HepG2 (cell line): ENCODE results near the gene PDE4D.

Source experiments
- CREB1 ChIP-seq, 2 experiments: fragments of 450-650 bp in 1 of 2; IDR thresholded peaks; 2 replicates each; pipeline ENCODE4 v1.6.1; 2016 to 2017; ENCODE audit warnings: control low read depth in 1 of 2, mild to moderate bottlenecking in 1 of 2, missing compliant biosample characterization in 1 of 2, missing genetic modification characterization in 1 of 2
- DMAP1 ChIP-seq: IDR thresholded peaks from 2 replicates; pipeline ENCODE4 v1.6.1; 2016
- FOXK2 ChIP-seq: fragments of 450-650 bp; IDR thresholded peaks from 2 replicates; pipeline ENCODE4 v1.6.1; 2016
- MTA1 ChIP-seq: sonication (generic); formaldehyde crosslinking; IDR thresholded peaks from 2 replicates; pipeline ENCODE4 v1.4.0; 2020; ENCODE audit warnings: missing genetic modification reagents, mild to moderate bottlenecking, borderline replicate concordance
- PBX2 ChIP-seq: IDR thresholded peaks from 2 replicates; pipeline ENCODE4 v1.6.1; 2016; ENCODE audit warnings: control low read depth
- PREB ChIP-seq: sonication (generic); formaldehyde crosslinking; IDR thresholded peaks from 2 replicates; pipeline ENCODE4 v1.4.0; 2020; ENCODE audit warnings: missing genetic modification reagents
- SRSF4 ChIP-seq: fragments of 200-400 bp; formaldehyde crosslinking; IDR thresholded peaks from one replicate; pipeline ENCODE4 v1.6.1; 2018; ENCODE audit warnings: mild to moderate bottlenecking, low read depth, low read length, moderate library complexity; ENCODE audit not compliant: poor library complexity, severe bottlenecking
- ZNF160 ChIP-seq: sonication (generic); formaldehyde crosslinking; IDR thresholded peaks from 2 replicates; pipeline ENCODE4 v1.8.0; 2022; ENCODE audit warnings: mild to moderate bottlenecking, inconsistent platforms, missing genetic modification reagents
- ZNF335 ChIP-seq: sonication (generic); formaldehyde crosslinking; IDR thresholded peaks from 2 replicates; pipeline ENCODE4 v1.4.0; 2020; ENCODE audit warnings: missing genetic modification reagents
- ZNF713 ChIP-seq: sonication (generic); formaldehyde crosslinking; IDR thresholded peaks from 2 replicates; pipeline ENCODE4 v1.4.0; 2020; ENCODE audit warnings: mild to moderate bottlenecking, missing genetic modification reagents
- ZNF775 ChIP-seq: sonication (generic); formaldehyde crosslinking; IDR thresholded peaks from 2 replicates; pipeline ENCODE4 v1.4.0; 2020; ENCODE audit warnings: missing genetic modification reagents, mild to moderate bottlenecking, moderate library complexity, borderline replicate concordance
- TF ChIP-seq, protein P1 (sequence below): sonication (generic); formaldehyde crosslinking; IDR thresholded peaks from 2 replicates; pipeline ENCODE4 v1.5.0; 2020; ENCODE audit warnings: mild to moderate bottlenecking, missing genetic modification reagents, moderate library complexity
- TF ChIP-seq, protein P2 (sequence below): IDR thresholded peaks from 2 replicates; pipeline ENCODE4 v1.4.0; 2020; ENCODE audit warnings: mild to moderate bottlenecking, missing genetic modification reagents
- TF ChIP-seq, protein P3 (sequence below), 2 experiments: IDR thresholded peaks; 2 replicates each; pipeline ENCODE4 v1.6.1; 2011 to 2012; ENCODE audit warnings: low read length in 2 of 2, borderline replicate concordance in 1 of 2, low read depth in 1 of 2, mild to moderate bottlenecking in 1 of 2, moderate library complexity in 1 of 2

DNA sequence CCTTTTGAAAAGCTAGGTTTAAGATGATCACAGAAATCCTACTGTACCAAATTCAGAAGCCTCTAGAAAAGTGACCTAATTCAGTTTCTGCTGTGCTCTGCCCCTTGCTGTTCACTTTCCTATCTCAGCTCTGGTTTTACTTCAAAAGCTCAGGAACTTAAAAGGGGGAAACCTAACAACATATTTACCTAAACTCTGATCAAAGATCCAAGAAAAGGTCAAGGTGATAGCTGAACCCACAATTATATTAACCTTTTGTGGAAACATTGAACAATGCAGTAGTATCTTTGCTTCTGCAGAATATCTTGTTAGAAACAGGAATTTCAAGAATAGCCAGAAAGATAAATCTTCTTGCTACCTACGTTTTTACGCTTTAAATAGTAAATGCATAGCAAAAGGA, 568.5 kb downstream of the PDE4D start:
- TF ChIP-seq ZNF713 (CRISPR knock-in tag) (no peak), FOXK2 (no peak), ZNF160 (CRISPR knock-in tag) (no peak), PBX2 (CRISPR knock-in tag) (no peak), MTA1 (CRISPR knock-in tag) (no peak), ZNF335 (CRISPR knock-in tag) (no peak), CREB1 (IDR thresholded peaks at IDR 0.05) (no peak), CREB1 (CRISPR knock-in tag; IDR thresholded peaks at IDR 0.05) (no peak), ZNF775 (CRISPR knock-in tag) (no peak), PREB (CRISPR knock-in tag) (no peak), DMAP1 (CRISPR knock-in tag) (no peak), SRSF4 (no peak)
- TF ChIP-seq, protein P1, sequence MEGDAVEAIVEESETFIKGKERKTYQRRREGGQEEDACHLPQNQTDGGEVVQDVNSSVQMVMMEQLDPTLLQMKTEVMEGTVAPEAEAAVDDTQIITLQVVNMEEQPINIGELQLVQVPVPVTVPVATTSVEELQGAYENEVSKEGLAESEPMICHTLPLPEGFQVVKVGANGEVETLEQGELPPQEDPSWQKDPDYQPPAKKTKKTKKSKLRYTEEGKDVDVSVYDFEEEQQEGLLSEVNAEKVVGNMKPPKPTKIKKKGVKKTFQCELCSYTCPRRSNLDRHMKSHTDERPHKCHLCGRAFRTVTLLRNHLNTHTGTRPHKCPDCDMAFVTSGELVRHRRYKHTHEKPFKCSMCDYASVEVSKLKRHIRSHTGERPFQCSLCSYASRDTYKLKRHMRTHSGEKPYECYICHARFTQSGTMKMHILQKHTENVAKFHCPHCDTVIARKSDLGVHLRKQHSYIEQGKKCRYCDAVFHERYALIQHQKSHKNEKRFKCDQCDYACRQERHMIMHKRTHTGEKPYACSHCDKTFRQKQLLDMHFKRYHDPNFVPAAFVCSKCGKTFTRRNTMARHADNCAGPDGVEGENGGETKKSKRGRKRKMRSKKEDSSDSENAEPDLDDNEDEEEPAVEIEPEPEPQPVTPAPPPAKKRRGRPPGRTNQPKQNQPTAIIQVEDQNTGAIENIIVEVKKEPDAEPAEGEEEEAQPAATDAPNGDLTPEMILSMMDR (CRISPR knock-in tag): no peak
- TF ChIP-seq, protein P2, sequence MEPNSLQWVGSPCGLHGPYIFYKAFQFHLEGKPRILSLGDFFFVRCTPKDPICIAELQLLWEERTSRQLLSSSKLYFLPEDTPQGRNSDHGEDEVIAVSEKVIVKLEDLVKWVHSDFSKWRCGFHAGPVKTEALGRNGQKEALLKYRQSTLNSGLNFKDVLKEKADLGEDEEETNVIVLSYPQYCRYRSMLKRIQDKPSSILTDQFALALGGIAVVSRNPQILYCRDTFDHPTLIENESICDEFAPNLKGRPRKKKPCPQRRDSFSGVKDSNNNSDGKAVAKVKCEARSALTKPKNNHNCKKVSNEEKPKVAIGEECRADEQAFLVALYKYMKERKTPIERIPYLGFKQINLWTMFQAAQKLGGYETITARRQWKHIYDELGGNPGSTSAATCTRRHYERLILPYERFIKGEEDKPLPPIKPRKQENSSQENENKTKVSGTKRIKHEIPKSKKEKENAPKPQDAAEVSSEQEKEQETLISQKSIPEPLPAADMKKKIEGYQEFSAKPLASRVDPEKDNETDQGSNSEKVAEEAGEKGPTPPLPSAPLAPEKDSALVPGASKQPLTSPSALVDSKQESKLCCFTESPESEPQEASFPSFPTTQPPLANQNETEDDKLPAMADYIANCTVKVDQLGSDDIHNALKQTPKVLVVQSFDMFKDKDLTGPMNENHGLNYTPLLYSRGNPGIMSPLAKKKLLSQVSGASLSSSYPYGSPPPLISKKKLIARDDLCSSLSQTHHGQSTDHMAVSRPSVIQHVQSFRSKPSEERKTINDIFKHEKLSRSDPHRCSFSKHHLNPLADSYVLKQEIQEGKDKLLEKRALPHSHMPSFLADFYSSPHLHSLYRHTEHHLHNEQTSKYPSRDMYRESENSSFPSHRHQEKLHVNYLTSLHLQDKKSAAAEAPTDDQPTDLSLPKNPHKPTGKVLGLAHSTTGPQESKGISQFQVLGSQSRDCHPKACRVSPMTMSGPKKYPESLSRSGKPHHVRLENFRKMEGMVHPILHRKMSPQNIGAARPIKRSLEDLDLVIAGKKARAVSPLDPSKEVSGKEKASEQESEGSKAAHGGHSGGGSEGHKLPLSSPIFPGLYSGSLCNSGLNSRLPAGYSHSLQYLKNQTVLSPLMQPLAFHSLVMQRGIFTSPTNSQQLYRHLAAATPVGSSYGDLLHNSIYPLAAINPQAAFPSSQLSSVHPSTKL (CRISPR knock-in tag): no peak
- TF ChIP-seq, protein P3, sequence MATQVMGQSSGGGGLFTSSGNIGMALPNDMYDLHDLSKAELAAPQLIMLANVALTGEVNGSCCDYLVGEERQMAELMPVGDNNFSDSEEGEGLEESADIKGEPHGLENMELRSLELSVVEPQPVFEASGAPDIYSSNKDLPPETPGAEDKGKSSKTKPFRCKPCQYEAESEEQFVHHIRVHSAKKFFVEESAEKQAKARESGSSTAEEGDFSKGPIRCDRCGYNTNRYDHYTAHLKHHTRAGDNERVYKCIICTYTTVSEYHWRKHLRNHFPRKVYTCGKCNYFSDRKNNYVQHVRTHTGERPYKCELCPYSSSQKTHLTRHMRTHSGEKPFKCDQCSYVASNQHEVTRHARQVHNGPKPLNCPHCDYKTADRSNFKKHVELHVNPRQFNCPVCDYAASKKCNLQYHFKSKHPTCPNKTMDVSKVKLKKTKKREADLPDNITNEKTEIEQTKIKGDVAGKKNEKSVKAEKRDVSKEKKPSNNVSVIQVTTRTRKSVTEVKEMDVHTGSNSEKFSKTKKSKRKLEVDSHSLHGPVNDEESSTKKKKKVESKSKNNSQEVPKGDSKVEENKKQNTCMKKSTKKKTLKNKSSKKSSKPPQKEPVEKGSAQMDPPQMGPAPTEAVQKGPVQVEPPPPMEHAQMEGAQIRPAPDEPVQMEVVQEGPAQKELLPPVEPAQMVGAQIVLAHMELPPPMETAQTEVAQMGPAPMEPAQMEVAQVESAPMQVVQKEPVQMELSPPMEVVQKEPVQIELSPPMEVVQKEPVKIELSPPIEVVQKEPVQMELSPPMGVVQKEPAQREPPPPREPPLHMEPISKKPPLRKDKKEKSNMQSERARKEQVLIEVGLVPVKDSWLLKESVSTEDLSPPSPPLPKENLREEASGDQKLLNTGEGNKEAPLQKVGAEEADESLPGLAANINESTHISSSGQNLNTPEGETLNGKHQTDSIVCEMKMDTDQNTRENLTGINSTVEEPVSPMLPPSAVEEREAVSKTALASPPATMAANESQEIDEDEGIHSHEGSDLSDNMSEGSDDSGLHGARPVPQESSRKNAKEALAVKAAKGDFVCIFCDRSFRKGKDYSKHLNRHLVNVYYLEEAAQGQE (IDR thresholded peaks at IDR 0.05; ENCODE audit: borderline replicate concordance in 1 of 2, low read depth in 1 of 2, low read length in 2 of 2): no peak
